Measurements from ENCODE around the gene ZNF358. TPM values are rescaled to one million over a fixed set of nuclear protein-coding genes. Genes with fewer than 3 reads are reported as not detected.

ZNF358 gene
- total and polyA plus RNA-seq, 2 of the 13 experiments (the other 11 are each of a cell fraction or from before 2014, with no cell fraction given), result 9.1 to 37.0 TPM

DNA sequence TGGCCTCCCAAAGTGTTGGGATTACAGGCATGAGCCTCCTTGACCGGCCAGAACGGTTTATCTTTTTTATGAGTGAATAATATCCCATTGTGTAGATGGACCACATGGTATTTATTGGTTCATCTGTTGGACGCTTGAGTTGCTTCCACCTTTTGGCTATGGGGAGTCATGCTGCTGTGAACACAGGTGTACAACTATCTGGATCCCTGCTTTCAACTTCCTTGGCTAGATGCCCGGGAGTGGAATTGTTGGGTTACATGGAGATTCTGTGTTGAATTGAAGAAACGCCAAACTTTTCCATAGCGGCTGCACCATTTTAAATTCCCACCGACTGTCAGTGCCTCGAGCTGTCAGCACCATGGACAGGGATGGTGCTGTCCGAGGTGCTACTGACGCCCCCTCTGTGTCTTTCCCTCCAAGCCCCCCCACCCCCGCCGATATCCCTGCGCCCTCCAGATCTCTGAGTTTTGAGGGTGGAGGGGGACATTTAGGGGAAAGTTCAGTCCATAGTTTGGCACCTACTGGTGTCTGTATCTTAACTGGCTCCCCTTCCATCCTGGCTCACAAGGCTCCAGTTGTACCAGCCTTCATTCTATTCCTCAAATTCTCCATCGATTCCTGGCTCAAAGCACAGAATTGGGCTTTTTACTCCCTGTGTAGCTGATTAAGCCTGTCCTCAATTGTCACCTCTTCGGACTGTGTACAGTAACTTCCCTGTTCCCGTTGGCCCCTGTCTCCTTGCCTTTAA is 46.9 kb downstream of the ZNF358 start (continued):
- TF ChIP-seq ZNF234 (CRISPR knock-in tag; conservative IDR thresholded peaks at IDR 0.05) (no peak), CHD4 (IDR thresholded peaks at IDR 0.05; ENCODE audit: borderline replicate concordance, low read length) (no peak), KLF9 (CRISPR knock-in tag; IDR thresholded peaks at IDR 0.05; ENCODE audit: low read depth) (peak; percentile 90; the same call in 1 of the 2 replicates), BRD4 (CRISPR knock-in tag; IDR thresholded peaks at IDR 0.05) (no peak), ZNF670 (CRISPR knock-in tag; IDR thresholded peaks at IDR 0.05; ENCODE audit: borderline replicate concordance) (peak; percentile 79; the same call in 1 of the 2 replicates), ZNF678 (CRISPR knock-in tag; IDR thresholded peaks at IDR 0.05) (peak; percentile 88; the same call in 1 of the 2 replicates), PAX8 (CRISPR knock-in tag; IDR thresholded peaks at IDR 0.05; ENCODE audit: borderline replicate concordance) (peak; percentile 93; the same call in 1 of the 2 replicates), PCBP1 (IDR thresholded peaks at IDR 0.05; ENCODE audit: borderline replicate concordance, low read depth, low read length) (no peak), MEIS2 (CRISPR knock-in tag; IDR thresholded peaks at IDR 0.05) (peak; percentile 99), RBAK (CRISPR knock-in tag; IDR thresholded peaks at IDR 0.05) (peak; percentile 67; the same call in 1 of the 2 replicates), ZNF674 (CRISPR knock-in tag; IDR thresholded peaks at IDR 0.05; ENCODE audit: low read depth) (peak; percentile 70; the same call in 1 of the 2 replicates), SRSF9 (IDR thresholded peaks at IDR 0.05; ENCODE audit: borderline replicate concordance, insufficient read depth, low read depth, low read length, poor library complexity, severe bottlenecking) (no peak)
- TF ChIP-seq, protein P1, sequence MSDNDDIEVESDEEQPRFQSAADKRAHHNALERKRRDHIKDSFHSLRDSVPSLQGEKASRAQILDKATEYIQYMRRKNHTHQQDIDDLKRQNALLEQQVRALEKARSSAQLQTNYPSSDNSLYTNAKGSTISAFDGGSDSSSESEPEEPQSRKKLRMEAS (IDR thresholded peaks at IDR 0.05), result no peak
- TF ChIP-seq, protein P2, sequence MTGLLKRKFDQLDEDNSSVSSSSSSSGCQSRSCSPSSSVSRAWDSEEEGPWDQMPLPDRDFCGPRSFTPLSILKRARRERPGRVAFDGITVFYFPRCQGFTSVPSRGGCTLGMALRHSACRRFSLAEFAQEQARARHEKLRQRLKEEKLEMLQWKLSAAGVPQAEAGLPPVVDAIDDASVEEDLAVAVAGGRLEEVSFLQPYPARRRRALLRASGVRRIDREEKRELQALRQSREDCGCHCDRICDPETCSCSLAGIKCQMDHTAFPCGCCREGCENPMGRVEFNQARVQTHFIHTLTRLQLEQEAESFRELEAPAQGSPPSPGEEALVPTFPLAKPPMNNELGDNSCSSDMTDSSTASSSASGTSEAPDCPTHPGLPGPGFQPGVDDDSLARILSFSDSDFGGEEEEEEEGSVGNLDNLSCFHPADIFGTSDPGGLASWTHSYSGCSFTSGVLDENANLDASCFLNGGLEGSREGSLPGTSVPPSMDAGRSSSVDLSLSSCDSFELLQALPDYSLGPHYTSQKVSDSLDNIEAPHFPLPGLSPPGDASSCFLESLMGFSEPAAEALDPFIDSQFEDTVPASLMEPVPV (CRISPR knock-in tag; IDR thresholded peaks at IDR 0.05), result peak; percentile 70; the same call in 1 of the 2 replicates
- TF ChIP-seq, protein P3, sequence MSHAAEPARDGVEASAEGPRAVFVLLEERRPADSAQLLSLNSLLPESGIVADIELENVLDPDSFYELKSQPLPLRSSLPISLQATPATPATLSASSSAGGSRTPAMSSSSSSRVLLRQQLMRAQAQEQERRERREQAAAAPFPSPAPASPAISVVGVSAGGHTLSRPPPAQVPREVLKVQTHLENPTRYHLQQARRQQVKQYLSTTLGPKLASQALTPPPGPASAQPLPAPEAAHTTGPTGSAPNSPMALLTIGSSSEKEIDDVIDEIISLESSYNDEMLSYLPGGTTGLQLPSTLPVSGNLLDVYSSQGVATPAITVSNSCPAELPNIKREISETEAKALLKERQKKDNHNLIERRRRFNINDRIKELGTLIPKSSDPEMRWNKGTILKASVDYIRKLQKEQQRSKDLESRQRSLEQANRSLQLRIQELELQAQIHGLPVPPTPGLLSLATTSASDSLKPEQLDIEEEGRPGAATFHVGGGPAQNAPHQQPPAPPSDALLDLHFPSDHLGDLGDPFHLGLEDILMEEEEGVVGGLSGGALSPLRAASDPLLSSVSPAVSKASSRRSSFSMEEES (CRISPR knock-in tag; IDR thresholded peaks at IDR 0.05), result peak; percentile 97
- TF ChIP-seq, protein P4, sequence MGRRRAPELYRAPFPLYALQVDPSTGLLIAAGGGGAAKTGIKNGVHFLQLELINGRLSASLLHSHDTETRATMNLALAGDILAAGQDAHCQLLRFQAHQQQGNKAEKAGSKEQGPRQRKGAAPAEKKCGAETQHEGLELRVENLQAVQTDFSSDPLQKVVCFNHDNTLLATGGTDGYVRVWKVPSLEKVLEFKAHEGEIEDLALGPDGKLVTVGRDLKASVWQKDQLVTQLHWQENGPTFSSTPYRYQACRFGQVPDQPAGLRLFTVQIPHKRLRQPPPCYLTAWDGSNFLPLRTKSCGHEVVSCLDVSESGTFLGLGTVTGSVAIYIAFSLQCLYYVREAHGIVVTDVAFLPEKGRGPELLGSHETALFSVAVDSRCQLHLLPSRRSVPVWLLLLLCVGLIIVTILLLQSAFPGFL (CRISPR knock-in tag; IDR thresholded peaks at IDR 0.05), result peak; percentile 94
- TF ChIP-seq, protein P5, sequence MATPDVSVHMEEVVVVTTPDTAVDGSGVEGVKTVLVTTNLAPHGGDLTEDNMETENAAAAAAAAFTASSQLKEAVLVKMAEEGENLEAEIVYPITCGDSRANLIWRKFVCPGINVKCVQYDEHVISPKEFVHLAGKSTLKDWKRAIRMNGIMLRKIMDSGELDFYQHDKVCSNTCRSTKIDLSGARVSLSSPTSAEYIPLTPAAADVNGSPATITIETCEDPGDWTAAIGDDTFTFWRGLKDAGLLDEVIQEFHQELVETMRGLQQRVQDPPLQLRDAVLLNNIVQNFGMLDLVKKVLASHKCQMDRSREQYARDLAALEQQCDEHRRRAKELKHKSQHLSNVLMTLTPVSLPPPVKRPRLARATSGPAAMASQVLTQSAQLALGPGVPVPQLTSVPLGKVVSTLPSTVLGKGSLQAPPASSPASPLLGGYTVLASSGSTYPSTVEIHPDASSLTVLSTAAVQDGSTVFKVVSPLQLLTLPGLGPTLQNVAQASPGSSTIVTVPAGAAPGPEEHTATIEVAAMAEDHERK (CRISPR knock-in tag; IDR thresholded peaks at IDR 0.05; ENCODE audit: low read depth), result peak; percentile 49; the same call in 1 of the 2 replicates
- TF ChIP-seq, protein P6, sequence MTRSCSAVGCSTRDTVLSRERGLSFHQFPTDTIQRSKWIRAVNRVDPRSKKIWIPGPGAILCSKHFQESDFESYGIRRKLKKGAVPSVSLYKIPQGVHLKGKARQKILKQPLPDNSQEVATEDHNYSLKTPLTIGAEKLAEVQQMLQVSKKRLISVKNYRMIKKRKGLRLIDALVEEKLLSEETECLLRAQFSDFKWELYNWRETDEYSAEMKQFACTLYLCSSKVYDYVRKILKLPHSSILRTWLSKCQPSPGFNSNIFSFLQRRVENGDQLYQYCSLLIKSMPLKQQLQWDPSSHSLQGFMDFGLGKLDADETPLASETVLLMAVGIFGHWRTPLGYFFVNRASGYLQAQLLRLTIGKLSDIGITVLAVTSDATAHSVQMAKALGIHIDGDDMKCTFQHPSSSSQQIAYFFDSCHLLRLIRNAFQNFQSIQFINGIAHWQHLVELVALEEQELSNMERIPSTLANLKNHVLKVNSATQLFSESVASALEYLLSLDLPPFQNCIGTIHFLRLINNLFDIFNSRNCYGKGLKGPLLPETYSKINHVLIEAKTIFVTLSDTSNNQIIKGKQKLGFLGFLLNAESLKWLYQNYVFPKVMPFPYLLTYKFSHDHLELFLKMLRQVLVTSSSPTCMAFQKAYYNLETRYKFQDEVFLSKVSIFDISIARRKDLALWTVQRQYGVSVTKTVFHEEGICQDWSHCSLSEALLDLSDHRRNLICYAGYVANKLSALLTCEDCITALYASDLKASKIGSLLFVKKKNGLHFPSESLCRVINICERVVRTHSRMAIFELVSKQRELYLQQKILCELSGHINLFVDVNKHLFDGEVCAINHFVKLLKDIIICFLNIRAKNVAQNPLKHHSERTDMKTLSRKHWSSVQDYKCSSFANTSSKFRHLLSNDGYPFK (CRISPR knock-in tag; IDR thresholded peaks at IDR 0.05; ENCODE audit: borderline replicate concordance), result no peak; the same call in 1 of the 2 replicates
- TF ChIP-seq, protein P7, sequence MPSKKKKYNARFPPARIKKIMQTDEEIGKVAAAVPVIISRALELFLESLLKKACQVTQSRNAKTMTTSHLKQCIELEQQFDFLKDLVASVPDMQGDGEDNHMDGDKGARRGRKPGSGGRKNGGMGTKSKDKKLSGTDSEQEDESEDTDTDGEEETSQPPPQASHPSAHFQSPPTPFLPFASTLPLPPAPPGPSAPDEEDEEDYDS (CRISPR knock-in tag; IDR thresholded peaks at IDR 0.05), result peak; percentile 59

Data from HepG2 (cell line).